AG08396 (cell line): ENCODE measurements around the gene MYPN.
"Not testable (repeated sequence)": the region's sequence is repeated elsewhere in the genome, so short reads cannot be mapped to it uniquely, and the experiment has no call there.

Experiments
- DNase-seq: peaks from one replicate; pipeline ENCODE4 v3.0.0; 2012; ENCODE audit warnings: low spot score, mixed read lengths

Gene MYPN

DNA sequence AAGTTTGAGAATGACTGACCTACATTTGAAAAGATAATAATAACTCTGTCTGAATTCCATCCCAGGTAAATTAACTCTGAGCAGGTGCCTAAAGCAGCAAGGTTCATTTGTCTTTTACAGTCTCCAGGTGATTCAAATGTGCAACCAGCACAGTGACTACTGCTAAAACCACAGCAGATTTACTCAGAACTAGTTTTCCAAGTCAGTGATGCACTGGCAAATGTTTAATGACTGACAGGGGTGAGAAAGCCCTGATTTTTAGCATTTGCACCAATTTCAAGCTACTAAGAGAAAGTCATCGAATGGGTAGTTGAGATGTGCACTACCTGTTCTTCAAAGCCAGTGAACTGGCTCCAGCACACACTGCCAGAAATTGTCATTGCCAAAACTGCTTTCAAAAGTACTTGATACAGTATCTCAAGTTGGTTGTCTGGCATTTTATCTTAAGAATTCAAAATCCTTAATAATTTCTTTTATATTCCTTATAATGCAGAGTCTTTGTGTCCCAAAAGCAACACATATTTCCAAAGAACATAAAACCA is 62.3 kb downstream of the MYPN start:
- no peak for DNase-seq

GRCh38 chr10:68172324-68172723 is 63.0 kb downstream of the MYPN start:
- no peak for DNase-seq

GRCh38 chr10:68175949-68176348 is 66.7 kb downstream of the MYPN start:
- DNase-seq = no peak

- no peak for DNase-seq
Measured at GRCh38 chr10:68176797-68177196, 67.5 kb downstream of the MYPN start.

GRCh38 chr10:68178592-68178991 is 69.3 kb downstream of the MYPN start:
- no peak for DNase-seq

DNA sequence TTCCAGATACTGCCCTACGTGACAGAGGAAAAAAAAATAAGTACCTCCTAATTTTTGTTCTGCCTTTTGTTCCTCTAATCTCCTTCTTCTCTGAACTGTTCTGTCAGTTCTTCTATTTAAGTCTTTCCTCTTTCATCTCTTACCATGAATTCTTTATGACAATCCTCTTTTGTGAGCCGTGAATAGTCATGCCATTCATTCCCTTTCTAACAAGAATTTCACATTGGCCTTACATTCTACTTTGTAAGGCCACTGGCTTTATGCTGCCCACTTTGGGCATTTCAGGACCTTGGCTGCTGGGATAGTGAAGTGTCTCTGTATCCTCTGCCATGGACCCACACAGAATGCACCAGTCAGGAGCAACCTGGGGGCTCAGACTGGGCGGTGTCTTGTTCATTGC is 69.7 kb downstream of the MYPN start:
- no peak for DNase-seq

GRCh38 chr10:68180490-68180889 is 71.2 kb downstream of the MYPN start:
- DNase-seq = no peak

GRCh38 chr10:68184546-68184945 is 75.3 kb downstream of the MYPN start:
- no peak for DNase-seq

DNA sequence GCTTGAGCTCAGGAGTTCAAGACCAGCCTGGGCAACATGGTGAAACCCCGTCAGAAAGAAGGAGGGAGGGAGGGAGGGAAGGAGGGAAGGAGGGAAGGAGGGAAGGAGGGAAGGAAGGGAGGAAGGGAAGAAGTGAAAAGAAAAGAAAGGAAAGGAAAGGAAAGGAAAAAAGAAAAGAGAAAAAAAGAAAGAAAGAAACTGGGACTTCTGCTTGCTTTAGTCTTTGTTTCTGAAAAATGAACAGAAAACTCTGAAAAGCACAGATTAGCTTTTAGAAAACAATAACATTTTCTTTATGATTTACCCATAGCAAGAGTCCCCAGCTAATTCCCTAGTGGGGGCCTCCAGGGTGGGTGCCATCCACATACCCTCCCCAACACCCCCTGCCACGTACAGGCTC is 75.8 kb downstream of the MYPN start:
- DNase-seq = no peak

- no peak for DNase-seq
Measured at GRCh38 chr10:68188835-68189234, 79.5 kb downstream of the MYPN start.

DNA sequence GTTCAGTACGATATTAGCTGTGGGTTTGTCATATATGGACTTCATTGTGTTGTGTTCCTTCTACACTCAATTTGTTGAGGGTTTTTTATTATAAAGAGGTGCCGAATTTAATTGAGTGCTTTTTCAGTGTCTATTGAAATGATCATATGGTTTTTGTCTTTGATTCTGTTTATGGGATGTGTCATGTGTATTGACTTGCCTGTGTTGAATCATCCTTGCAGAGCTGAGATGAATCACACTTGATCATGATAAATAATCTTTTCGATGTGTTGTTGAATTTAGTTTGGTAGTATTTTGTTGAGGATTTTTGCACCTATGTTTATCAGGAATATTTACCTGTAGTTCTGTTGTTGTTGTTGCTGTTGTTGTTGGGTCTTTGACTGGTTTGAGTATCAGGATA is 82.8 kb downstream of the MYPN start:
- no peak for DNase-seq

DNA sequence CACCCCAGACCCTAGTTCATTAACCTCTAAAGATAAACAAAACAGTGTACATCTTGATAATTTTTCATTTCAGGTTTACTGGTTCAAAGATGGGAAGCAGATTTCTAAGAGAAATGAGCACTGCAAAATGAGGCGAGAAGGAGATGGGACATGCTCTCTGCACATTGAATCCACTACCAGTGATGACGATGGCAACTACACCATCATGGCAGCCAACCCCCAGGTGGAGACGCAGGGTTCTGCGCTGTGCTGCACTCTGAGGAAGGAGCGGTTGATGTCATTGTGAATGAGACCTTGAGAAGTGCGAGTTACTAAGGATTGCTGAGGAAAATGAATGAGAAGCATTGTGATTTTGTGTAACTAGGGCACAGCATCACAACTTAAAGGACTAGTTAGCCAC is 85.0 kb downstream of the MYPN start:
- no peak for DNase-seq

- not testable (repeated sequence) for DNase-seq
Measured at GRCh38 chr10:68195776-68196175, 86.5 kb downstream of the MYPN start.

DNA sequence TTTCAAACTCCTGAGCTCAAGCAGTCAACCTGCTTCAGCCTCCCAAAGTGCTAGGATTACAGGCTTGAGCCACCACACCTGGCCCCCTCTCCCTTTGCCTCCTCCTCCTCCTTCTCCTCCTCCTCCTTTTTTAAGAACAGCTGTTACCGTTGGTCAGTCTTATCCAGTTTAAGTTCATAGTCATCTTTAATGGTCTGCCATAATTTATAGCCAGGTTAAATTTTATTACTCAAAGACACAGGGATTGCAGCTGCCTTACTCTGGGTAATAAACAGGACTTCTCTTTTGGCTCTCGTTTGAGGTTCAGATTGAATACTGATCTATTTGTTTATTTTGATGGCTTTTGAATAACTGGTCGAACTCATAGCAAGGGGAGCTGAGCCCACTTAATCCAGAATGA is 87.4 kb downstream of the MYPN start:
- DNase-seq = no peak

- peak; percentile 28 for DNase-seq
Measured at GRCh38 chr10:68202960-68203353, 93.7 kb downstream of the MYPN start.

GRCh38 chr10:68208424-68209042 is 99.2 kb downstream of the MYPN start:
- DNase-seq = peak; percentile 73

GRCh38 chr10:68211669-68212068 is 102.4 kb downstream of the MYPN start:
- DNase-seq = no peak

GRCh38 chr10:68212721-68213352 is 103.5 kb downstream of the MYPN start:
- peak; percentile 35 for DNase-seq

DNA sequence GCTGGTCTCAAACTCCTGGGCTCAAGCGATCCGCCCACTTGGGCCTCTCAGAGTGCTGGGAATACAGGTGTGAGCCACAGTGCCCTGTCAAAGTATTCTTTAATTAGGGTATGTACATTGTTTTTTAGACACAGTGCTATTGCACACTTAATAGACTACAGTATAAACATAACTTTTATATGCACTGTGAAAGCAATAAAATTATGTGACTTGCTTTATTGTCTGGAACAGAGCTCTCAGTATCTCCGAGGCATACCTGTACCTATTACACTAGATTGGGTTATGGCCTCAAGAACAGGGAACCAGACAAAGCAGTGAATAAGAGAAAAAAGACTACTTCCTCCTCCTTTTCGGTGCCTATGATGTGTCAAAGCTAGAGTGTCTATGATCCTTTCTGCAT is 109.5 kb downstream of the MYPN start:
- DNase-seq = no peak

- no peak for DNase-seq
Measured at GRCh38 chr10:68221196-68221595, 111.9 kb downstream of the MYPN start.

DNA sequence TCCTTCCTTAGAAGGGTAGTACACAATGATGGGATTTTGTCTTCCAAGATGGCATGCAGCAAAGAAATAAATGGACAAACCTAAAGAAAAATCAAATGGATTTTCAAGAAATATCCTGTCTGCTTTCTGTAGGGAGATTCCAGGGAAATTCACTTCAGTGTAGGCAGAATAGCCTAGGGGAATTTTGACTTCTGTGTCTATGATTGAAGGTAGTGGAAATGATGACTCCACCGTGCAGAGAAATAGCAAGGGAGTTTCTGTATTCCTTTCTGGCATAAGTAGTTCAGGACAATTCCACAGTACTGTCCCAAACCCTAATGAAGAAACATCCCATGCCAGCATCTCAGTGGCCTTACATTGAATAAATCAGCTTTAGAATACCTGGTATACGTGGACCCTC is 113.1 kb downstream of the MYPN start:
- no peak for DNase-seq

DNA sequence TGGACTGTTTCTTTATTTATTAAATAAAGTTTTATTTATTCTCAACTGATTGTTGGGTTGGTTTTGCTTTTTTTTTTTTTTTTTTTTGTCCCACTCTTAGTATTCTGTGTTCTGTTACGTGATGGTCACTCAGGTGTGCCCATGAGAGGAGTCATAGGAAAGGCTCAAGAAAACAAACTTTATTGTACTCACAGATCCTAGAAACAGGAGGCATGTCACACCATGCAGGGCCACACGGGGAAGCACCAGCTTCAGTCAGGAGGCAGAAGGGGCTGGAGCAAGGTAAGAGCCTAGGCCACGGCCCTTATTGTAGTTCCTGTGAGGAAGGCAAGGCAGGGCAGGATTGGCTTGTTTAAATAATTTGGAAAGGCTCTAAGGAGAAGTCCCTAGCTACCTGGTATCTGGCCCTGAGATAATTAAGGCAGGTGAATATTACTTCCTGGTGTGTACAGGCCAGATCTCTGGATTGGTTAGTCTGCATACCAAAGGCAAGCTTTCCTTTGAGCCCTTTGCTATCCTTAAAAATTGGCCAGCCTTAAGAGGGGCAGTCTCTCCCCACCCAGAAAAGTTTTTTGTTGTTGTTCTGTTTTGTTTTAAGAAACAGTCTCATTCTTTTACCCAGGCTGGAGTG is 114.4 kb downstream of the MYPN start:
- no peak for DNase-seq

GRCh38 chr10:68224810-68225209 is 115.5 kb downstream of the MYPN start:
- no peak for DNase-seq
